Left ventricle myocardium inferior (tissue), 1 donor: Measurements from ENCODE around the gene KCNN3. TPM values are rescaled to one million over a fixed set of nuclear protein-coding genes. Genes with fewer than 3 reads are reported as not detected.

ENCODE experiments used
- DNase-seq: peaks from one replicate; pipeline ENCODE4 v3.0.0-alpha.2; 2020
- H3K27ac ChIP-seq: fragments of 200-600 bp; replicated peaks from 2 replicates; pipeline ENCODE4 v1.8.0; 2021
- H3K27me3 ChIP-seq: fragments of 200-600 bp; 2 replicates; pipeline ENCODE4 v1.8.0; 2021; ENCODE audit warnings: low read depth
- H3K36me3 ChIP-seq: fragments of 200-600 bp; 2 replicates; pipeline ENCODE4 v1.8.0; 2021
- H3K4me1 ChIP-seq: fragments of 200-600 bp; 2 replicates; pipeline ENCODE4 v1.8.0; 2021
- H3K4me3 ChIP-seq: fragments of 200-600 bp; 2 replicates; pipeline ENCODE4 v1.8.0; 2021; ENCODE audit warnings: mild to moderate bottlenecking, moderate library complexity
- H3K9me3 ChIP-seq: fragments of 200-600 bp; replicated peaks from 2 replicates; pipeline ENCODE4 v1.8.0; 2021
- intact Hi-C: fragments of 100-400 bp; cut with micrococcal nuclease; formaldehyde crosslinking; loops from one replicate; pipeline ENCODE4 v1.11.0; 2022
- total RNA-seq: library from RNA; stranded (reverse); fragmentation: NEBNext Ultra II Directional; extraction: Animal tissue kit (Norgen Biotek cat#: 25700); gene quantifications from one replicate; pipeline ENCODE4 v1.2.1, GENCODE V29; 2021
- TF ChIP-seq, protein P1 (sequence below): fragments of 200-600 bp; IDR thresholded peaks from 2 replicates; pipeline ENCODE4 v1.8.0; 2021; ENCODE audit warnings: antibody characterized with exemption, mild to moderate bottlenecking, borderline replicate concordance
- donor health status: DM: no; HTN: yes; CAD: no; lungs with severe emphysema.

The KCNN3 gene
- total RNA-seq, 1 donor from 2014 or later = 4.8 TPM

DNA sequence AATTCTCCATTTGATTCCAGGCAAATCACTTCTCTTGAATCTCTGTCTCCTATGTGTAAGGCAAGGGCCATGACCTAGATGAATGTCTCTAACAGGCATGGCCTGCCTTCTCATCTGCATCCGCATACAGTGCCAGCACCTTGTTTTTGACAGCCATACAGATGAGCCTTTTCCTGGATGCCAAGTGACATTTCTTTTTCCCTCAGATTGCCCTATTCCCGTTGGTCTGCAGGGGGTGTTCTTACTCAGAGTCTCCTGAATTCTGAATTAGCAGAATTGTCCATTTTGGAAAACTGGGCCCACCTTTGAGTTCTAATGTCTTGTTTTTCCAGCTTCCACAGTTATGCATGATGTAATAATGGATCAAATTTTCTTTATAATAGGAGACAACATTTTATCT lies 174.1 kb downstream of the KCNN3 start:
- intact Hi-C loops = no loop called here
- Histone ChIP-seq H3K4me1 (peaks cover 24% of the 10 kb centered on the region), H3K9me3 (no peaks in the 10 kb centered on the region), H3K36me3 (no peaks in the 10 kb centered on the region), H3K27me3 (no peaks in the 10 kb centered on the region), H3K4me3 (no peak overlapping the region), H3K27ac (no peak overlapping the region)
- DNase-seq = no peak
- TF ChIP-seq, protein P1, sequence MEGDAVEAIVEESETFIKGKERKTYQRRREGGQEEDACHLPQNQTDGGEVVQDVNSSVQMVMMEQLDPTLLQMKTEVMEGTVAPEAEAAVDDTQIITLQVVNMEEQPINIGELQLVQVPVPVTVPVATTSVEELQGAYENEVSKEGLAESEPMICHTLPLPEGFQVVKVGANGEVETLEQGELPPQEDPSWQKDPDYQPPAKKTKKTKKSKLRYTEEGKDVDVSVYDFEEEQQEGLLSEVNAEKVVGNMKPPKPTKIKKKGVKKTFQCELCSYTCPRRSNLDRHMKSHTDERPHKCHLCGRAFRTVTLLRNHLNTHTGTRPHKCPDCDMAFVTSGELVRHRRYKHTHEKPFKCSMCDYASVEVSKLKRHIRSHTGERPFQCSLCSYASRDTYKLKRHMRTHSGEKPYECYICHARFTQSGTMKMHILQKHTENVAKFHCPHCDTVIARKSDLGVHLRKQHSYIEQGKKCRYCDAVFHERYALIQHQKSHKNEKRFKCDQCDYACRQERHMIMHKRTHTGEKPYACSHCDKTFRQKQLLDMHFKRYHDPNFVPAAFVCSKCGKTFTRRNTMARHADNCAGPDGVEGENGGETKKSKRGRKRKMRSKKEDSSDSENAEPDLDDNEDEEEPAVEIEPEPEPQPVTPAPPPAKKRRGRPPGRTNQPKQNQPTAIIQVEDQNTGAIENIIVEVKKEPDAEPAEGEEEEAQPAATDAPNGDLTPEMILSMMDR = peak; percentile 29

DNA sequence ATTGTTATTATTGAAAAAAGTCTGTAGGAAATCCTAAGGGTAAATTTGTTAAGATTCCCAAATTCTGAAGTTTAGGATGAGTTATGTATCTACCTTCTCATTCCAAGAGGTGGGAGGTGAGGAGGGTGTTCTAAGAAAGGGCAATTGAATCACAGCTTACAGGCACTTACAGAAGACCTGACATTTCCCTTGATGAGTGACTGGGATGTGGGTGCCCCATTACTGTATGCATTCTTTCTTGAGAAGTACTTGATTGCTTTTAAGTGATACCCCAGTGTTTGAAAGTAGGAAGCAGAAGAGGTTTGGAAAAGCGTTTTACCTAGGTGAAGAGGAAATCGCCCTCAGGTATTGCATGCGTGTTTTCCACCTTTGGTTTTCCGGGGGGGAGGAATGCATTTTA lies 175.1 kb downstream of the KCNN3 start:
- H3K27ac ChIP-seq = no peak overlapping the region
- no peak overlapping the region for H3K4me3 ChIP-seq
- TF ChIP-seq, protein P1 = no peak
- DNase-seq = no peak
- H3K9me3 ChIP-seq = no peaks in the 10 kb centered on the region
- peaks cover 22% of the 10 kb centered on the region for H3K4me1 ChIP-seq
- H3K27me3 ChIP-seq = no peaks in the 10 kb centered on the region
- no peaks in the 10 kb centered on the region for H3K36me3 ChIP-seq
- intact Hi-C loops = no loop called here

GRCh38 chr1:154689083-154689482 lies 181.0 kb downstream of the KCNN3 start:
- Histone ChIP-seq H3K27ac (no peak overlapping the region), H3K27me3 (no peaks in the 10 kb centered on the region), H3K4me1 (no peaks in the 10 kb centered on the region), H3K4me3 (no peak overlapping the region), H3K36me3 (no peaks in the 10 kb centered on the region), H3K9me3 (no peaks in the 10 kb centered on the region)
- intact Hi-C loops = no loop called here
- TF ChIP-seq, protein P1 = no peak
- no peak for DNase-seq

- intact Hi-C loops = no loop called here
- Histone ChIP-seq H3K9me3 (peaks cover 4% of the 10 kb centered on the region), H3K27ac (no peak overlapping the region), H3K36me3 (no peaks in the 10 kb centered on the region), H3K27me3 (peaks cover 10% of the 10 kb centered on the region), H3K4me1 (no peaks in the 10 kb centered on the region), H3K4me3 (no peak overlapping the region)
- no peak for DNase-seq
- TF ChIP-seq, protein P1 = no peak
Measured at GRCh38 chr1:154686507-154686906, 183.6 kb downstream of the KCNN3 start.

- H3K27ac ChIP-seq = no peak overlapping the region
- intact Hi-C loops = no loop called here
Measured at GRCh38 chr1:154683820-154684219, 186.3 kb downstream of the KCNN3 start.

More at GRCh38 chr1:154683820-154684219, 186.3 kb downstream of the KCNN3 start:
- TF ChIP-seq, protein P1 = no peak
- H3K36me3 ChIP-seq = no peaks in the 10 kb centered on the region
- H3K9me3 ChIP-seq = peaks cover 4% of the 10 kb centered on the region
- H3K27me3 ChIP-seq = peaks cover 10% of the 10 kb centered on the region
- H3K4me1 ChIP-seq = no peaks in the 10 kb centered on the region
- H3K4me3 ChIP-seq = no peak overlapping the region
- no peak for DNase-seq
